HG02571 (cell line): ENCODE results near the gene INO80D.

ENCODE experiments used
- ATAC-seq: cut with Tn5 transposase; IDR thresholded peaks from one replicate; pipeline ENCODE4 v1.9.1; 2021; ENCODE audit warnings: mild to moderate bottlenecking, moderate library complexity; ENCODE audit not compliant: unreplicated experiment

The INO80D gene

DNA sequence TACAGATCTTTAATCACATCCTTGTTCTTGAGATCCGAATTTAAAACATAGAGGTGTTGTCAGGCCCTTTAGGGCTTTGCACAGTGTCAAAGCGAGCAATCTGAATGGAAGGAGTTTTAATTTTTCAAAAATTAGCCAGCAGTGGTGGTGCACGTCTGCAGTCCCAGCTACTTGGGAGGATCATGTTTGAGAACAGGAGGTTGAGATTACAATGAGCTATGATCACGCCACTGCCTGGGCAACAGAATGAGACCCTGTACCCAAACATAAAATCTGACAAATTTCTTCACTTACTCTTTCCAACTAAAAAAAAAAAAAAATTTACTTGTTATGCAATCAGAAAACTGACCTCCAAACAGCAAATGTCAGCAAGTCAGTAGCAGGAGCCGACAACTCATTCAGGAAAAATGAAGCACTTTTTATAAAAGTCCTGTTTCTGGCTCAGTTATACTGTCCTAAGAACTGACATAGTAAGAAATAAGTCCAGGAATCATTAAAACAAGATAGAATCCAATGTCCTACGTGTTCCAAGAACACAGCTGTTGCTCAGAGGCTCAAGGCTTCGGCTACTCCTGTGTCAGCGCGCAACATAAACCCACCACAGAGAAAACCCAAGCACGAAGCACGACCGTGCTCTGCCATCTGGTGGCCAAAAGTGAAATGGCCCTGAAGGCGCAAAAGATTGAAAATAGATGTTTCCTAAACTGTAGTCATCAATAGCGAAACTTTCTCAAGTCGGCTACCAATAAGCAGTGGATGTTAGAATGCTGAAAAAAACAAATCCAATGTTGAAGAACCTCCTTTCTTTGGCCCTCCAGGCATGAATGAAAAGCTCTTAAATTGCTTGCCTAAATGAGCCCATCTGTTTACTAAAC lies 138.1 kb downstream of the INO80D start:
- ATAC-seq, result peak; percentile 72

DNA sequence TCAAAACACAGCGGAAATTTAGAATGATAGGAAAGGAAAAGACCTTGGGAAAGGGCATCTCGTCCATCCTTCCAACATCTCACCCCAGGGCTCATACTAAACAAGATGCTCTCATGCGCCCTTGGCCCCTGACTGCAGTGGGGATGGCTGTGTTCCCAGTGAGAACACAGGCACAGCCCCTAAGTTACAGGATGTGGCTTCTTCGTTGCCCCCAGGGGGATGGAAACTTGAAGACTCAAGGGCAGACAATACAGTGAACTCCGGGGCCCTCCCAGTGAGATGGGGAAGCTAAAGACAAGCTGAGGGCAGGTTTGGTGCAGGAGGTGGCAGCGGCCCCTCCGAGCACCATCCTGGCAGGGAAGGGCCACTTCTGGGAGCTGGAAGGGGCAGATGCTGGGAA lies 139.7 kb downstream of the INO80D start:
- no peak for ATAC-seq
